Neutrophil (primary cell): ENCODE measurements around the gene EML5.
"Not testable (repeated sequence)": the region's sequence is repeated elsewhere in the genome, so short reads cannot be mapped to it uniquely, and the experiment has no call there.

ENCODE experiments used
- H3K27ac ChIP-seq: fragments of 200-600 bp; sonication (generic); 2 replicates; pipeline ENCODE4 v1.5.1; 2016; ENCODE audit warnings: mild to moderate bottlenecking, moderate library complexity
- H3K27me3 ChIP-seq: fragments of 200-600 bp; sonication (generic); 2 replicates; pipeline ENCODE4 v1.6.0; 2016; ENCODE audit warnings: mild to moderate bottlenecking
- H3K36me3 ChIP-seq: fragments of 200-600 bp; sonication (generic); 2 replicates; pipeline ENCODE4 v1.5.1; 2017
- H3K4me1 ChIP-seq, 2 experiments: fragments of 200-600 bp in 1 of 2; sonication (generic) in 1 of 2; 1 replicate in 1 of 2; 2 replicates in 1 of 2; pipeline versions ENCODE4 v1.5.1 to v1.6.1; 2013 to 2016; ENCODE audit warnings: low read depth in 1 of 2, low read length in 1 of 2, mild to moderate bottlenecking in 1 of 2, moderate library complexity in 1 of 2; ENCODE audit not compliant: control insufficient read depth in 1 of 2, insufficient read depth in 1 of 2
- H3K4me3 ChIP-seq, 2 experiments: fragments of 200-600 bp in 1 of 2; sonication (generic) in 1 of 2; 1 replicate in 1 of 2; 2 replicates in 1 of 2; pipeline ENCODE4 v1.5.1; 2013 to 2016; ENCODE audit warnings: low read depth in 1 of 2, low read length in 1 of 2, mild to moderate bottlenecking in 1 of 2, moderate library complexity in 1 of 2
- H3K9me3 ChIP-seq: fragments of 200-600 bp; sonication (generic); 2 replicates; pipeline ENCODE4 v1.5.1; 2016
- CTCF ChIP-seq: fragments of 200-600 bp; sonication (generic); IDR thresholded peaks from 2 replicates; pipeline ENCODE4 v1.5.1; 2016; ENCODE audit warnings: antibody characterized with exemption

Gene EML5

GRCh38 chr14:88791629-88792472 is 902 bp downstream of the EML5 start:
- peak overlapping the region; percentile 66 to 68 for H3K4me3 ChIP-seq
- TF ChIP-seq CTCF = no peak
- H3K27me3 ChIP-seq = peaks cover 67% of the 10 kb centered on the region
- peaks cover 12 to 13% of the 10 kb centered on the region in 2 experiments for H3K4me1 ChIP-seq
- no peaks in the 10 kb centered on the region for H3K36me3 ChIP-seq
- no peaks in the 10 kb centered on the region for H3K9me3 ChIP-seq
- H3K27ac ChIP-seq = no peak overlapping the region

- no peaks in the 10 kb centered on the region for H3K9me3 ChIP-seq
- H3K27me3 ChIP-seq = peaks cover 67% of the 10 kb centered on the region
- no peak for TF ChIP-seq CTCF
- no peak overlapping the region for H3K27ac ChIP-seq
- H3K4me3 ChIP-seq = no peak overlapping the region
- no peaks in the 10 kb centered on the region for H3K36me3 ChIP-seq
- H3K4me1 ChIP-seq = peaks cover 12 to 13% of the 10 kb centered on the region in 2 experiments
Measured at GRCh38 chr14:88791252-88791621, 1.5 kb downstream of the EML5 start.

- H3K36me3 ChIP-seq = no peaks in the 10 kb centered on the region
- H3K27me3 ChIP-seq = peaks cover 67% of the 10 kb centered on the region
- TF ChIP-seq CTCF = no peak
- H3K4me1 ChIP-seq = peaks cover 12 to 13% of the 10 kb centered on the region in 2 experiments
- H3K9me3 ChIP-seq = no peaks in the 10 kb centered on the region
- H3K4me3 ChIP-seq = no peak overlapping the region
- no peak overlapping the region for H3K27ac ChIP-seq
Measured at GRCh38 chr14:88790501-88791251, 2.1 kb downstream of the EML5 start.

- H3K27me3 ChIP-seq = peaks cover 61% of the 10 kb centered on the region
- not testable (repeated sequence) for H3K9me3 ChIP-seq, H3K36me3 ChIP-seq
Measured at GRCh38 chr14:88789573-88789972, 3.2 kb downstream of the EML5 start.

GRCh38 chr14:88786715-88787114 is 6.0 kb downstream of the EML5 start:
- peaks cover 5% of the 10 kb centered on the region for H3K9me3 ChIP-seq
- no peaks in the 10 kb centered on the region for H3K36me3 ChIP-seq
- H3K27ac ChIP-seq = no peak overlapping the region
- H3K4me1 ChIP-seq = peaks cover under 1 to 2% of the 10 kb centered on the region in 2 experiments
- TF ChIP-seq CTCF = no peak
- H3K27me3 ChIP-seq = peaks cover 40% of the 10 kb centered on the region
- H3K4me3 ChIP-seq = no peak overlapping the region

More at GRCh38 chr14:88789573-88789972, 3.2 kb downstream of the EML5 start:
- H3K4me1 ChIP-seq = peaks cover 12 to 13% of the 10 kb centered on the region in 2 experiments
- H3K27ac ChIP-seq, H3K4me3 ChIP-seq: not testable (repeated sequence)

GRCh38 chr14:88785911-88786310 is 6.8 kb downstream of the EML5 start:
- Histone ChIP-seq H3K27me3 (peaks cover 32% of the 10 kb centered on the region), H3K4me1 (no peaks in the 10 kb centered on the region), H3K4me3 (no peak overlapping the region), H3K9me3 (peaks cover 5% of the 10 kb centered on the region), H3K27ac (no peak overlapping the region), H3K36me3 (no peaks in the 10 kb centered on the region)
- TF ChIP-seq CTCF = no peak
